ENCODE data around the gene CPSF2.

GRCh38 chr14:92190768-92191167, 69.0 kb downstream of the CPSF2 start:
- no peak for TF ChIP-seq EZH2 (IDR thresholded peaks at IDR 0.05; ENCODE audit: low read length, unreplicated experiment)
- no peak for TF ChIP-seq CTCF (conservative IDR thresholded peaks at IDR 0.05; ENCODE audit: low read depth, low read length)
